Natural killer cell (primary cell): ENCODE results near the gene GBP6. TPM values are rescaled to one million over a fixed set of nuclear protein-coding genes. Genes with fewer than 3 reads are reported as not detected.
"Not testable (repeated sequence)": the region's sequence is repeated elsewhere in the genome, so short reads cannot be mapped to it uniquely, and the experiment has no call there.

Source experiments
- ATAC-seq, 3 donors: fragments of 150-1000 bp in 2 of 3; fragments of 200-7000 bp in 1 of 3; cut with Tn5 transposase; 1 replicate in 1 of 3; 2 replicates in 2 of 3; pipeline ENCODE4 v1.10.0; 2021; ENCODE audit warnings: mild to moderate bottlenecking in 2 of 3, moderate library complexity in 2 of 3
- DNase-seq, 2 donors: peaks; one replicate each; pipeline versions ENCODE4 v3.0.0 to v3.0.0-alpha.2; 2013 to 2021; ENCODE audit warnings: mixed read lengths in 1 of 2
- H3K27ac ChIP-seq: one replicate; pipeline ENCODE4 v1.5.1; 2013; ENCODE audit warnings: mild to moderate bottlenecking, low read length
- H3K27me3 ChIP-seq: one replicate; pipeline ENCODE4 v1.6.1; 2013; ENCODE audit warnings: low read length; ENCODE audit not compliant: control insufficient read depth, insufficient read depth
- H3K36me3 ChIP-seq: one replicate; pipeline ENCODE4 v1.6.1; 2013; ENCODE audit warnings: low read length; ENCODE audit not compliant: control insufficient read depth, insufficient read depth
- H3K4me1 ChIP-seq: one replicate; pipeline ENCODE4 v1.6.1; 2013; ENCODE audit warnings: low read length; ENCODE audit not compliant: control insufficient read depth, insufficient read depth
- H3K4me3 ChIP-seq: one replicate; pipeline ENCODE4 v1.5.1; 2013; ENCODE audit warnings: low read length
- H3K9me3 ChIP-seq: one replicate; pipeline ENCODE4 v1.6.1; 2013; ENCODE audit warnings: low read length; ENCODE audit not compliant: control insufficient read depth, insufficient read depth
- H3K27ac Mint-ChIP-seq, 2 donors: one replicate each; pipeline ENCODE4 v1.8.0; 2022; ENCODE audit warnings: mild to moderate bottlenecking in 2 of 2, mixed read lengths in 2 of 2, moderate library complexity in 1 of 2
- H3K27me3 Mint-ChIP-seq, 2 donors: one replicate each; pipeline ENCODE4 v1.8.0; 2022; ENCODE audit warnings: low read depth in 2 of 2, mixed read lengths in 2 of 2
- H3K36me3 Mint-ChIP-seq: one replicate; pipeline ENCODE4 v1.8.0; 2022; ENCODE audit warnings: mixed read lengths
- H3K4me1 Mint-ChIP-seq, 2 donors: one replicate each; pipeline ENCODE4 v1.8.0; 2022; ENCODE audit warnings: mixed read lengths in 2 of 2
- H3K4me3 Mint-ChIP-seq: one replicate; pipeline ENCODE4 v1.8.0; 2022; ENCODE audit warnings: mild to moderate bottlenecking, moderate library complexity, mixed read lengths
- H3K9me3 Mint-ChIP-seq, 2 donors: one replicate each; pipeline ENCODE4 v1.8.0; 2022; ENCODE audit warnings: mixed read lengths in 2 of 2
- WGBS: methylation state at CpG from one replicate; pipeline ENCODE4 v1.1.7; 2013; ENCODE audit warnings: missing lambda C conversion rate; ENCODE audit not compliant: insufficient coverage; 5-methylcytosine and 5-hydroxymethylcytosine counted together
- intact Hi-C: fragments of 100-400 bp; cut with micrococcal nuclease; formaldehyde crosslinking; loops from one replicate; pipeline ENCODE4 v1.14.2; 2022
- total RNA-seq, 4 donors: library from RNA; stranded (reverse); fragments of 120-200 nt in 1 of 4; gene quantifications; one replicate each; pipeline versions ENCODE4 v1.2.3 to v1.2.4, GENCODE V29; 2013 to 2022
- TF ChIP-seq, protein P1 (sequence below): fragments of 200-600 bp; IDR thresholded peaks from one replicate; pipeline ENCODE4 v1.8.0; 2022; ENCODE audit warnings: antibody characterized with exemption

GBP6 gene
- total RNA-seq, 3 donors from 2014 or later (not counting 1 experiment from before 2014, with no cell fraction given) = 0.23 to 0.40 (median 0.39) TPM

DNA sequence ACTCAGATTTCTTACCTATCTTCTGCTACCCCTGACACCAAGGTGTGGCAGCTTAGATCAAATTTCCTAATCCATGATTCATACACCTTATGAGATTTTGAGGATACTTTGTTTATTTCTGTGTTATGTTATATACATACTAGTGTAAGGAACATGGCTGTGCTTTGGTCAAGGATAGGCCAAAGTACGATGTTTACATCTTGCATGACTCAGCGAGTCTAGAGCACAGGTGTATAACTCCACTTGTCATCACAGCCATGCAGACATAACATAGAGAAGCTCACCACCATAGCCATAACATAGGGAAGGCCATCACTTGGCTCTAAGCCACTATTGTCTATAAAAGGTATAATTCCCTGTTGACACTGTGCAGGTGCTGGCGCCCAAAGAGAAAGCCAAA, 61.2 kb downstream of the GBP6 start:
- H3K27me3 ChIP-seq = no peaks in the 10 kb centered on the region
- H3K4me3 ChIP-seq = no peak overlapping the region
- intact Hi-C loops = no loop called here
- no peaks in the 10 kb centered on the region for H3K4me1 ChIP-seq
- no peaks in the 10 kb centered on the region for H3K9me3 ChIP-seq
- WGBS = 99% methylated on average over 3 of the region's 3 CpGs
- Mint-ChIP-seq H3K27ac (no peak overlapping the region), H3K4me3 (no peak overlapping the region), H3K36me3 (no peaks in the 10 kb centered on the region), H3K9me3 (no peaks in the 10 kb centered on the region), H3K4me1 (no peaks in the 10 kb centered on the region), H3K27me3 (peaks cover 3 to 19% of the 10 kb centered on the region in 2 donors)
- TF ChIP-seq, protein P1, sequence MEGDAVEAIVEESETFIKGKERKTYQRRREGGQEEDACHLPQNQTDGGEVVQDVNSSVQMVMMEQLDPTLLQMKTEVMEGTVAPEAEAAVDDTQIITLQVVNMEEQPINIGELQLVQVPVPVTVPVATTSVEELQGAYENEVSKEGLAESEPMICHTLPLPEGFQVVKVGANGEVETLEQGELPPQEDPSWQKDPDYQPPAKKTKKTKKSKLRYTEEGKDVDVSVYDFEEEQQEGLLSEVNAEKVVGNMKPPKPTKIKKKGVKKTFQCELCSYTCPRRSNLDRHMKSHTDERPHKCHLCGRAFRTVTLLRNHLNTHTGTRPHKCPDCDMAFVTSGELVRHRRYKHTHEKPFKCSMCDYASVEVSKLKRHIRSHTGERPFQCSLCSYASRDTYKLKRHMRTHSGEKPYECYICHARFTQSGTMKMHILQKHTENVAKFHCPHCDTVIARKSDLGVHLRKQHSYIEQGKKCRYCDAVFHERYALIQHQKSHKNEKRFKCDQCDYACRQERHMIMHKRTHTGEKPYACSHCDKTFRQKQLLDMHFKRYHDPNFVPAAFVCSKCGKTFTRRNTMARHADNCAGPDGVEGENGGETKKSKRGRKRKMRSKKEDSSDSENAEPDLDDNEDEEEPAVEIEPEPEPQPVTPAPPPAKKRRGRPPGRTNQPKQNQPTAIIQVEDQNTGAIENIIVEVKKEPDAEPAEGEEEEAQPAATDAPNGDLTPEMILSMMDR = no peak
- no peaks in the 10 kb centered on the region for H3K36me3 ChIP-seq
- DNase-seq (no peak), ATAC-seq (no peak)
- H3K27ac ChIP-seq = no peak overlapping the region

DNA sequence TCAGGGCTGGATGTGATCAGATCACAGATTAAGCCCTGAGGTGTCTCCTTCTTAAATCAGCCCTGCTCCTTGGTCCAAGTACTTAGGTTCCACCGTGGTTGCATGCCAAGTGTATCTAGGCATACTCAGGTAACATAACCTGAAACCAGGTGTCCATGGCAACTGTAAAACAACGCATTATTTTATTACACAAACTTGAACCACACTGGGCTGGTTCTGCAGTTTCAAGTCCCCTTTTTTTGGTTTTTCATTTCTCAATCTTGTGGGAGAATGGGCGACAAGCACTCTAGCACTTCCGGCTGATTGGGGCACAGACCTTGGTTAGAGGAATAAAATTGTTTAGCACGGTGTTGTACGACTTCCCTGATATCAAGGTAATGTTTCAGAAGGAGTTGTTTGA, 65.2 kb downstream of the GBP6 start:
- H3K4me3 Mint-ChIP-seq = no peak overlapping the region
- no peak overlapping the region for H3K27ac Mint-ChIP-seq
- 71% methylated on average over 6 of the region's 6 CpGs for WGBS
- DNase-seq = no peak
- Histone ChIP-seq H3K9me3 (no peaks in the 10 kb centered on the region), H3K27ac (no peak overlapping the region), H3K4me3 (no peak overlapping the region), H3K4me1 (no peaks in the 10 kb centered on the region), H3K36me3 (no peaks in the 10 kb centered on the region), H3K27me3 (no peaks in the 10 kb centered on the region)
- ATAC-seq = no peak
- TF ChIP-seq, protein P1 = no peak
- no peaks in the 10 kb centered on the region for H3K36me3 Mint-ChIP-seq
- intact Hi-C loops = no loop called here
- no peaks in the 10 kb centered on the region for H3K9me3 Mint-ChIP-seq
- no peaks in the 10 kb centered on the region for H3K4me1 Mint-ChIP-seq
- peaks cover 6 to 13% of the 10 kb centered on the region in 2 donors for H3K27me3 Mint-ChIP-seq

DNA sequence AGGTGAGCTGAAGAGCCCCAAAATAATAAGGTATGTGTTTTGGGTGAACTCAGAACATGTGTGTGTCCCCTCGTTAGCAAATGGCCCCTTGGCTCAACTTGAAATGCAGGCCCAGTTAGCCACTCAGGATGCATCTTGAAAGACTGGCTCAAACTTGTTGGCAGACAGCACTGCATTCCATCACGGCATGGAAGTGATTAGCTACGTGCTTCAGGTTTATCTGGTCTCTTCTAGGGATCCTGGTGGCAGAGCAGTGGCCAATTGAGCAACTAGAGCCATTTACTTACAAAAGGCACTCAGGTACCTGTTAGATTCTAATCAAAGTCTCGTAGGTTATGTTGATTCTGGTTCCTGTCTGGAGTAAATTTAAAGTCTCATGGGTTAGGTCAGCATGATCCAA, 65.8 kb downstream of the GBP6 start:
- H3K27me3 Mint-ChIP-seq, H3K27ac Mint-ChIP-seq, H3K27me3 ChIP-seq, H3K9me3 ChIP-seq, intact Hi-C loops, H3K9me3 Mint-ChIP-seq, DNase-seq, ATAC-seq, H3K27ac ChIP-seq, H3K36me3 ChIP-seq, H3K4me3 ChIP-seq, H3K4me1 Mint-ChIP-seq, H3K36me3 Mint-ChIP-seq, H3K4me3 Mint-ChIP-seq, H3K4me1 ChIP-seq: not testable (repeated sequence)
- 100% methylated on average over 1 of the region's 4 CpGs for WGBS

DNA sequence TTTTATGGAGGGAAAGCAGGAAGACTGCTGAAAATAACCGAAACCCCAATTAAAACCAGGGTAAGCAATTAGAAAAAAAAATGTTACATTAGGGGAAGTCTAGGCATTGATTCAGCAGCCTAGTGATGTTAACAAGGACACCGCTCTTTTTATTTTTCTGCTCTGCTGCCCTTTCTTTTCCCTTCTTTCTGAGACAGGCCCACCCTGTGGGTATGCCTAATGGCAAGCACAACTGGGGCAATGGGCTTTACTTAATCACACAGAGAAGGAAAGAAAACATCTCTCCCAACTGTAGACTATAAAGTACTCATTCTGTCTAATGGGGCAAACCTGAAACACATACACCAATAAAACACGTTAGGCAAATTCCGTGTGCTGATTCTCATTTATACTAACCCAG, 69.6 kb downstream of the GBP6 start:
- intact Hi-C loops = no loop called here
- no peaks in the 10 kb centered on the region for H3K4me1 ChIP-seq
- H3K36me3 ChIP-seq = no peaks in the 10 kb centered on the region
- Mint-ChIP-seq H3K27ac (no peak overlapping the region), H3K9me3 (no peaks in the 10 kb centered on the region), H3K36me3 (peaks cover under 1% of the 10 kb centered on the region), H3K4me1 (no peaks in the 10 kb centered on the region), H3K27me3 (peaks cover under 1 to 14% of the 10 kb centered on the region in 2 donors), H3K4me3 (no peak overlapping the region)
- DNase-seq (no peak), ATAC-seq (no peak)
- H3K27me3 ChIP-seq = peaks cover 4% of the 10 kb centered on the region
- no peak overlapping the region for H3K4me3 ChIP-seq
- peaks cover 12% of the 10 kb centered on the region for H3K9me3 ChIP-seq
- WGBS = 94% methylated on average over 2 of the region's 4 CpGs
- TF ChIP-seq, protein P1 = no peak
- H3K27ac ChIP-seq = no peak overlapping the region

DNA sequence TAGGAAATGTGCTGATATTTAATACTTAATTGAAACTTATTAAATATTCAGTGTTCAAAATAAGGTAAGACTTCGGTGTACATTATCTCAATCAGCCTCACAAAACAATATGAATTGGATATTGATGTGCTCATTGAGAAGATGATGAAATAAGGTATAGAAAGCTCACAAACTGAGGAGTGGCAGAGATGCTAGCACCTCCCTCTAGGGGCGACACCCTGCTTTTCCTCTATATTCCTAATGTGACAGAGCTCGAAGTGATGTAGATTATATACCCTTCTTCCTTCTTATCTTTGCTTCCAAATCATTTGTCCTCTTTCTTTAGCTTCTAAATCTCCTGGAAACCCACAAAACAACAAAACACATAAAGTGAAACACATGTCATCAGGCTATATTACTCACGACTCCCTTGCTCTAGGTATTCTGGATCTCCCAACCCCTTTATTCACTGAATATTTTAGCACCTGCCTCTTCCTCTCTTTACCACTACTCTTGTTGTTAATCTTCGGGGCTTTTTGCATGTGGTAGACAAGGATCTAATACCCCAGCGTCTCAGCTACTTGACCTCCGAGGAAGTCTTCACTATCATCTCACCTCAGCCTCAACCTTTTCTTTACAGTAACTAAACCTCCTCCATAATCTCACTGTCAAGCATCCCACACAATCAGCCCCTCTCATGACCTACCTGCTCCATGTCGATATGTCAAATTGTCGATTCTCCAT, 70.4 kb downstream of the GBP6 start:
- H3K4me1 Mint-ChIP-seq, ATAC-seq, H3K9me3 Mint-ChIP-seq, H3K4me1 ChIP-seq, intact Hi-C loops, H3K36me3 Mint-ChIP-seq, H3K4me3 Mint-ChIP-seq, H3K27me3 ChIP-seq, H3K27ac Mint-ChIP-seq, H3K27ac ChIP-seq, DNase-seq, H3K4me3 ChIP-seq, H3K36me3 ChIP-seq: not testable (repeated sequence)
- 75% methylated on average over 6 of the region's 9 CpGs for WGBS
- peaks cover 0 to 14% of the 10 kb centered on the region in 2 donors for H3K27me3 Mint-ChIP-seq
- peaks cover 20% of the 10 kb centered on the region for H3K9me3 ChIP-seq
